DOHH2 (cell line): ENCODE data around the gene ANKS1B.

Source experiments
- H3F3A ChIP-seq: fragments of 200-600 bp; sonication (generic), shearing (Covaris generic); 2 replicates; pipeline ENCODE4 v1.6.0; 2016; ENCODE audit warnings: antibody characterized with exemption, mild to moderate bottlenecking; ENCODE audit not compliant: control insufficient read depth, insufficient read depth
- H3K27ac ChIP-seq: fragments of 200-600 bp; sonication (generic); 2 replicates; pipeline ENCODE4 v1.5.1; 2014; ENCODE audit warnings: low read depth, mild to moderate bottlenecking, low read length, moderate library complexity
- H3K27me3 ChIP-seq: fragments of 200-600 bp; sonication (generic); 2 replicates; pipeline ENCODE4 v1.6.1; 2014; ENCODE audit warnings: mild to moderate bottlenecking, low read length, mixed read lengths; ENCODE audit not compliant: control insufficient read depth
- H3K36me3 ChIP-seq: fragments of 200-600 bp; sonication (generic); 2 replicates; pipeline ENCODE4 v1.6.1; 2014; ENCODE audit warnings: mild to moderate bottlenecking, low read length, moderate library complexity, mixed read lengths; ENCODE audit not compliant: control insufficient read depth
- H3K4me1 ChIP-seq: fragments of 200-600 bp; sonication (generic); 2 replicates; pipeline ENCODE4 v1.6.1; 2014; ENCODE audit warnings: mild to moderate bottlenecking, low read length, mixed read lengths; ENCODE audit not compliant: control insufficient read depth
- H3K4me2 ChIP-seq: fragments of 200-600 bp; sonication (generic); 2 replicates; pipeline ENCODE4 v1.6.0; 2014; ENCODE audit warnings: mild to moderate bottlenecking, low read length, moderate library complexity
- H3K4me3 ChIP-seq: fragments of 200-600 bp; sonication (generic); 2 replicates; pipeline ENCODE4 v1.5.1; 2014; ENCODE audit warnings: mild to moderate bottlenecking, low read length, mixed read lengths
- H3K79me2 ChIP-seq: fragments of 200-600 bp; sonication (generic); 2 replicates; pipeline ENCODE4 v1.6.1; 2014; ENCODE audit warnings: mild to moderate bottlenecking, low read length, mixed read lengths; ENCODE audit not compliant: control insufficient read depth
- H3K9me2 ChIP-seq: fragments of 200-600 bp; sonication (generic); replicated peaks from 2 replicates; pipeline ENCODE4 v1.6.1; 2014; ENCODE audit warnings: mild to moderate bottlenecking, low read length, mixed read lengths; ENCODE audit not compliant: control insufficient read depth
- H3K9me3 ChIP-seq: fragments of 200-600 bp; sonication (generic); 2 replicates; pipeline ENCODE4 v1.6.1; 2014; ENCODE audit warnings: antibody characterized with exemption, low read length, mixed read lengths; ENCODE audit not compliant: control insufficient read depth, insufficient read depth
- H4K20me1 ChIP-seq: fragments of 200-600 bp; sonication (generic); 2 replicates; pipeline ENCODE4 v1.6.0; 2014; ENCODE audit warnings: low read depth, mild to moderate bottlenecking, antibody characterized with exemption, low read length, moderate library complexity; ENCODE audit not compliant: control insufficient read depth, insufficient read depth
- EZH2phosphoT487 ChIP-seq: fragments of 200-600 bp; sonication (generic); IDR thresholded peaks from 2 replicates; pipeline ENCODE4 v1.6.1; 2017; ENCODE audit warnings: borderline replicate concordance, mild to moderate bottlenecking, antibody characterized with exemption, low read length, moderate library complexity, mixed read lengths
- TF ChIP-seq, protein P1 (sequence below): fragments of 200-600 bp; sonication (generic); IDR thresholded peaks from one replicate; pipeline ENCODE4 v1.5.1; 2014; ENCODE audit warnings: antibody characterized with exemption, mild to moderate bottlenecking, low read depth, low read length; ENCODE audit not compliant: poor library complexity, severe bottlenecking

ANKS1B gene

GRCh38 chr12:99879439-99879838, 105.3 kb downstream of the ANKS1B start:
- no peak overlapping the region for H3K27ac ChIP-seq

DNA sequence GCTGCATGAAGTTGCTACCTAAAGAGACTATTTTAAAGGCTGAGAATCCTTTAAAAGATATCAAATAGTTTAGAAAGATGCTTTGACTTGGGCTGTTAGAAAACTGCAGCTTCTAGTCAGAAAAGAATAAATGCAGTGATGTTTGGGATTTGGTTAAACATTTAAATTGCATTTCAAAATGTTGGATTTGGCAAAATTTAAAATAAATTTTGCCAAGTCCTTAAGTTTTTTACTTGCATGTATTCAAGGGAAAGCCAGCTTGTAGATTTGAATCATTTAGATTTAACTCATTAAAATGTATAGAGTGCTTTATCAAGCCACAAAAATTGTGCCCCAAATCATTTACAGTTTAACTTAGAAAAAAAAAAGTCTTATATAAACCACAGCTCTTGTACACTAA, 109.7 kb downstream of the ANKS1B start:
- Histone ChIP-seq H3K79me2 (no peaks in the 10 kb centered on the region), H3K27me3 (no peaks in the 10 kb centered on the region), H4K20me1 (no peaks in the 10 kb centered on the region), H3K4me1 (no peaks in the 10 kb centered on the region), H3K4me2 (no peak overlapping the region), H3F3A (no peaks in the 10 kb centered on the region), H3K36me3 (no peaks in the 10 kb centered on the region), H3K4me3 (no peak overlapping the region), H3K27ac (no peak overlapping the region), H3K9me2 (no peaks in the 10 kb centered on the region), H3K9me3 (no peaks in the 10 kb centered on the region)
- TF ChIP-seq EZH2phosphoT487: no peak
- TF ChIP-seq, protein P1, sequence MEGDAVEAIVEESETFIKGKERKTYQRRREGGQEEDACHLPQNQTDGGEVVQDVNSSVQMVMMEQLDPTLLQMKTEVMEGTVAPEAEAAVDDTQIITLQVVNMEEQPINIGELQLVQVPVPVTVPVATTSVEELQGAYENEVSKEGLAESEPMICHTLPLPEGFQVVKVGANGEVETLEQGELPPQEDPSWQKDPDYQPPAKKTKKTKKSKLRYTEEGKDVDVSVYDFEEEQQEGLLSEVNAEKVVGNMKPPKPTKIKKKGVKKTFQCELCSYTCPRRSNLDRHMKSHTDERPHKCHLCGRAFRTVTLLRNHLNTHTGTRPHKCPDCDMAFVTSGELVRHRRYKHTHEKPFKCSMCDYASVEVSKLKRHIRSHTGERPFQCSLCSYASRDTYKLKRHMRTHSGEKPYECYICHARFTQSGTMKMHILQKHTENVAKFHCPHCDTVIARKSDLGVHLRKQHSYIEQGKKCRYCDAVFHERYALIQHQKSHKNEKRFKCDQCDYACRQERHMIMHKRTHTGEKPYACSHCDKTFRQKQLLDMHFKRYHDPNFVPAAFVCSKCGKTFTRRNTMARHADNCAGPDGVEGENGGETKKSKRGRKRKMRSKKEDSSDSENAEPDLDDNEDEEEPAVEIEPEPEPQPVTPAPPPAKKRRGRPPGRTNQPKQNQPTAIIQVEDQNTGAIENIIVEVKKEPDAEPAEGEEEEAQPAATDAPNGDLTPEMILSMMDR: no peak

More at GRCh38 chr12:99879439-99879838, 105.3 kb downstream of the ANKS1B start:
- Histone ChIP-seq H3K36me3 (no peaks in the 10 kb centered on the region), H3K4me3 (no peak overlapping the region), H3K4me2 (no peak overlapping the region), H3K27me3 (no peaks in the 10 kb centered on the region), H3K4me1 (no peaks in the 10 kb centered on the region), H3K9me3 (no peaks in the 10 kb centered on the region), H3K79me2 (no peaks in the 10 kb centered on the region), H3K9me2 (no peaks in the 10 kb centered on the region), H3F3A (no peaks in the 10 kb centered on the region), H4K20me1 (no peaks in the 10 kb centered on the region)
- TF ChIP-seq, protein P1: no peak
- TF ChIP-seq EZH2phosphoT487: no peak

DNA sequence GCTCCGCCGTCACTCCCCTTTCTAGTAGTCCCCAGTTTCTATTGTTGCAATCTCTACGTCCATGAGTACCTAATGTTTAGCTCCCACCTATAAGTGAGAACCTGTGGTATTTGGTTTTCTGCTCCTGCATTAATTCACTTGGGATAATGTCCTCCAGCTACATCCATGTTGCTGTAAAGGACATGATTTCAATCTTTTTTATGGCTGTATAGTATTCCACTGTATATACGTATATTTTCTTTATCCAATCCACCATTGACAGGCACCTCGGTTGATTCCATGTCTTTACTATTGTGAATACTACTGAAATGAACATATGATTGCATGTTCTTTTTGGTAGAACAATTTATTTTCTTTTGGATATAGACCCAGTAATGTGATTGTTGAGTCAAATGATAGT, 114.7 kb downstream of the ANKS1B start:
- Histone ChIP-seq H3K27ac (no peak overlapping the region), H3K4me3 (no peak overlapping the region), H3K4me1 (no peaks in the 10 kb centered on the region), H4K20me1 (no peaks in the 10 kb centered on the region), H3K27me3 (0 out of 2 replicates have a peak, but pooled peaks cover 3% of the 10 kb centered on the region), H3K9me2 (no peaks in the 10 kb centered on the region), H3F3A (no peaks in the 10 kb centered on the region), H3K36me3 (no peaks in the 10 kb centered on the region), H3K9me3 (no peaks in the 10 kb centered on the region), H3K4me2 (no peak overlapping the region), H3K79me2 (no peaks in the 10 kb centered on the region)
- TF ChIP-seq EZH2phosphoT487: no peak
- TF ChIP-seq, protein P1: no peak

- TF ChIP-seq, protein P1: no peak
- TF ChIP-seq EZH2phosphoT487: no peak
- Histone ChIP-seq H3K4me3 (no peak overlapping the region), H3K9me2 (no peaks in the 10 kb centered on the region), H3K27ac (no peak overlapping the region), H3K4me2 (no peak overlapping the region), H3K4me1 (no peaks in the 10 kb centered on the region), H3F3A (no peaks in the 10 kb centered on the region), H3K36me3 (no peaks in the 10 kb centered on the region), H4K20me1 (no peaks in the 10 kb centered on the region), H3K79me2 (no peaks in the 10 kb centered on the region), H3K27me3 (0 out of 2 replicates have a peak, but pooled peaks cover 3% of the 10 kb centered on the region), H3K9me3 (no peaks in the 10 kb centered on the region)
Observed at GRCh38 chr12:99861731-99862130, 123.0 kb downstream of the ANKS1B start.
